GM18867 (cell line): ENCODE measurements around the gene PPM1N.

Experiments
- ATAC-seq: cut with Tn5 transposase; IDR thresholded peaks from one replicate; pipeline ENCODE4 v1.9.1; 2021; ENCODE audit warnings: mild to moderate bottlenecking, moderate library complexity; ENCODE audit not compliant: unreplicated experiment

PPM1N gene

DNA sequence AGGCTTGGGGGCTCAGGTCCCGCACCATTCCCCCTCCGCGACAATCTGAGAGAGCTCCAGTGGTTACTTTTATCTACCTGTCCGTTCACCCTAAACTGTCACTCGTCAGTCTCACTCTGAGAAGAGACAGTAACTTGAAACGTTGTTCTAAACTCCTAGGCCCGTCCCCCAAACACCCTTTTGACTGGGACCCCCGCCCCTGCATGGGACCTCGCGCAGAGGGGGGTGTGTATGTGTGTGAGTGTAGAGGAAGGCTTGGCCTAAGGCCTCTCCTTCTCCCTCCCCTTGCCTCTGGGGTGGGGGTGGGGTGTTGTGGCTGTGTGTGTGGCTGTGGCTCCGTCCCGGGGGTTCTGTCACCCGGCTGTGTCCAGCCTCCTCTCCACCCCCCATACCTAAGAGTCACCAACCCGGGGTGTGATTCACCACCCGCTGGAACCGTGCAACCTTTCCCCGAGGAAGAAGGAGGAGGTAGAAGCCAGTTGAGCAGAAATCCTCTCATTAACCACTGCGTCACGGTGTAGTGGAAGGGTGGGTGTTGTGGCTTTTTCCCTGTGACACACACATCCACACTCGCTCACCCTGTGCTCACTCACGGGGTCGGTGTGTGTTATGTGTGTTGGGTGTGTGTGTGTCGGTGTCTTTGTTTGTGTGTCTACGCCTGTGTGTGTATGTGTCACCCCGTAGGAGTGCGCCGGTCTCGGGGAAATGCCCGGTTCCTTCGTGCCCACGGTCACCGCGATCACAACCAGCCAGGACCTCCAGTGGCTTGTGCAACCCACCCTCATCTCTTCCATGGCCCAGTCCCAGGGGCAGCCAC, 28.1 kb upstream of the PPM1N start:
- ATAC-seq = no peak

DNA sequence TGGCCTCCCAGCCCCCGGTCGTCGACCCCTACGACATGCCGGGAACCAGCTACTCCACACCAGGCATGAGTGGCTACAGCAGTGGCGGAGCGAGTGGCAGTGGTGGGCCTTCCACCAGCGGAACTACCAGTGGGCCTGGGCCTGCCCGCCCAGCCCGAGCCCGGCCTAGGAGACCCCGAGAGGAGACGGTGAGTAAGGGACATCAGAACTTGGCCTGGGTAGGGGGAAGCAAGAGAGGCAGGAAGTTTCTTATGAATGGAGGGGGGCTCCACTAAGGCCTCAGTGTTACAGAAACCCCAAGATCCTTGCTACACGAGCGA, 27.5 kb upstream of the PPM1N start:
- ATAC-seq = no peak

DNA sequence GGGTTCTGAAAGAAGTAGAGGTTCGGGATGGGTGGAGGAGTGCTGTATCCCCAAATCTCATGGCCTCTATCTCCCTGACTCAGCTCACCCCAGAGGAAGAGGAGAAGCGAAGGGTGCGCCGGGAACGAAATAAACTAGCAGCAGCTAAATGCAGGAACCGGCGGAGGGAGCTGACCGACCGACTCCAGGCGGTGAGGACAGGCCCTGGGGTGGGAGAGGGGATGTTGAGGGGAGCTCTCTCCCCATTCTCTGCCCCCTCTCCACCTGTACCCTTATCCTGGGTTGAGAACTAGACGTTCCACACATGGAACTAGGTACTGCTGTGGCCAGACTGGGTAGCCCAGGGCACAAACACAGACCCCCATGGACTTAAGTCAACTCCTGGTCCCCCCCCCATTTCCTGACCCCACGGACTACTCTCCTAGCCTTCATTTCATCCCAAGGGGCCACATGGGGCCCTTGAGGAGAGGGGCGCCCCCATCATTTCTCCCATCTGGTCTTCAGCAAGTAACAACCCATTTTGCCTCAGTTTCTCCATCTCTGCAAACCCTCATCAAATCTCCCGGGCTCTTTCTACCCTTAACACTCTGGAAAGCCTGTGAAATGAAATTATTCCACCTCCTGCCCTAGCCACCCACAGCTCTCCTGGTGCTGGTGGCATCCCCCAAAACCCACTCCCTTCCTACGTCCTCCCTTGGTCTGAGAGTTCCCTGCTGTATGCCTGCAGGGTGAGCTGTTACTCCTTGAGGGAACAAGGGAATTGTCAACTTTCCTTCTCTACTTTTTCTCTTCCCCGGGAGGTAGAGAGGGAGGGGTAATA, 26.9 kb upstream of the PPM1N start:
- ATAC-seq = no peak

DNA sequence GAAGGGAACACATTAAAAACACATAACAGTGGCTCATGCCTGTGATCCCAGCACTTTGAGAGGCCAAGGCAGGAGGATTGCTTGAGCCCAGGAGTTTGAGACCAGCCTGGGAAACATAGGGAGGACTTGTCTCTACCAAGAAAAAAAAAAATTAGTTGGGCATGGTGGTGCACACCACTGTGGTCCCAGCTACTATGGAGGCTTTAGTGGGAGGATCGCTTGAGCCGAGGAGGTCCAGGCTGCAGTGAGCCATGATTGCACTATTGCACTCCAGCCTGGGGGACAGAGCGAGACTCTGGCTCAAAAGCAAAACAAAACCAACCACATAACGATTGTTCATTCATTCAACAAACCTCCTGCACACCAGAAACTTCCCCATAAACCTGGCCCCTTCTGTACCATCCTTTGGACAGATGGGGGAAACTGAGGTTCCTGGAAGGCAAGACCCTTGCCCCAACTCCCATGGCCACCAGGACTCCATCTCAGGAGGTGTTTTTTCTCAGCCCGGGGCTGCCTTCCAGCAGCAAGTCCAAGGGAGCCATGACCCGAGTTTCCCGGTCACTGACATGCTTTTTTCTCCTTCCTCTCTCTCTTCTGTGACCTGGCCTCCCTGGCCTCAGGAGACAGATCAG, 26.2 kb upstream of the PPM1N start:
- ATAC-seq = no peak

DNA sequence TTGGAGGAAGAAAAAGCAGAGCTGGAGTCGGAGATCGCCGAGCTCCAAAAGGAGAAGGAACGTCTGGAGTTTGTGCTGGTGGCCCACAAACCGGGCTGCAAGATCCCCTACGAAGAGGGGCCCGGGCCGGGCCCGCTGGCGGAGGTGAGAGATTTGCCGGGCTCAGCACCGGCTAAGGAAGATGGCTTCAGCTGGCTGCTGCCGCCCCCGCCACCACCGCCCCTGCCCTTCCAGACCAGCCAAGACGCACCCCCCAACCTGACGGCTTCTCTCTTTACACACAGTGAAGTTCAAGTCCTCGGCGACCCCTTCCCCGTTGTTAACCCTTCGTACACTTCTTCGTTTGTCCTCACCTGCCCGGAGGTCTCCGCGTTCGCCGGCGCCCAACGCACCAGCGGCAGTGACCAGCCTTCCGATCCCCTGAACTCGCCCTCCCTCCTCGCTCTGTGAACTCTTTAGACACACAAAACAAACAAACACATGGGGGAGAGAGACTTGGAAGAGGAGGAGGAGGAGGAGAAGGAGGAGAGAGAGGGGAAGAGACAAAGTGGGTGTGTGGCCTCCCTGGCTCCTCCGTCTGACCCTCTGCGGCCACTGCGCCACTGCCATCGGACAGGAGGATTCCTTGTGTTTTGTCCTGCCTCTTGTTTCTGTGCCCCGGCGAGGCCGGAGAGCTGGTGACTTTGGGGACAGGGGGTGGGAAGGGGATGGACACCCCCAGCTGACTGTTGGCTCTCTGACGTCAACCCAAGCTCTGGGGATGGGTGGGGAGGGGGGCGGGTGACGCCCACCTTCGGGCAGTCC, 25.5 kb upstream of the PPM1N start:
- no peak for ATAC-seq

DNA sequence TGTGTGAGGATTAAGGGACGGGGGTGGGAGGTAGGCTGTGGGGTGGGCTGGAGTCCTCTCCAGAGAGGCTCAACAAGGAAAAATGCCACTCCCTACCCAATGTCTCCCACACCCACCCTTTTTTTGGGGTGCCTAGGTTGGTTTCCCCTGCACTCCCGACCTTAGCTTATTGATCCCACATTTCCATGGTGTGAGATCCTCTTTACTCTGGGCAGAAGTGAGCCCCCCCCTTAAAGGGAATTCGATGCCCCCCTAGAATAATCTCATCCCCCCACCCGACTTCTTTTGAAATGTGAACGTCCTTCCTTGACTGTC, 24.9 kb upstream of the PPM1N start:
- ATAC-seq = no peak

DNA sequence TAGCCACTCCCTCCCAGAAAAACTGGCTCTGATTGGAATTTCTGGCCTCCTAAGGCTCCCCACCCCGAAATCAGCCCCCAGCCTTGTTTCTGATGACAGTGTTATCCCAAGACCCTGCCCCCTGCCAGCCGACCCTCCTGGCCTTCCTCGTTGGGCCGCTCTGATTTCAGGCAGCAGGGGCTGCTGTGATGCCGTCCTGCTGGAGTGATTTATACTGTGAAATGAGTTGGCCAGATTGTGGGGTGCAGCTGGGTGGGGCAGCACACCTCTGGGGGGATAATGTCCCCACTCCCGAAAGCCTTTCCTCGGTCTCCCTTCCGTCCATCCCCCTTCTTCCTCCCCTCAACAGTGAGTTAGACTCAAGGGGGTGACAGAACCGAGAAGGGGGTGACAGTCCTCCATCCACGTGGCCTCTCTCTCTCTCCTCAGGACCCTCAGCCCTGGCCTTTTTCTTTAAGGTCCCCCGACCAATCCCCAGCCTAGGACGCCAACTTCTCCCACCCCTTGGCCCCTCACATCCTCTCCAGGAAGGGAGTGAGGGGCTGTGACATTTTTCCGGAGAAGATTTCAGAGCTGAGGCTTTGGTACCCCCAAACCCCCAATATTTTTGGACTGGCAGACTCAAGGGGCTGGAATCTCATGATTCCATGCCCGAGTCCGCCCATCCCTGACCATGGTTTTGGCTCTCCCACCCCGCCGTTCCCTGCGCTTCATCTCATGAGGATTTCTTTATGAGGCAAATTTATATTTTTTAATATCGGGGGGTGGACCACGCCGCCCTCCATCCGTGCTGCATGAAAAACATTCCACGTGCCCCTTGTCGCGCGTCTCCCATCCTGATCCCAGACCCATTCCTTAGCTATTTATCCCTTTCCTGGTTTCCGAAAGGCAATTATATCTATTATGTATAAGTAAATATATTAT, 24.3 kb upstream of the PPM1N start:
- no peak for ATAC-seq

DNA sequence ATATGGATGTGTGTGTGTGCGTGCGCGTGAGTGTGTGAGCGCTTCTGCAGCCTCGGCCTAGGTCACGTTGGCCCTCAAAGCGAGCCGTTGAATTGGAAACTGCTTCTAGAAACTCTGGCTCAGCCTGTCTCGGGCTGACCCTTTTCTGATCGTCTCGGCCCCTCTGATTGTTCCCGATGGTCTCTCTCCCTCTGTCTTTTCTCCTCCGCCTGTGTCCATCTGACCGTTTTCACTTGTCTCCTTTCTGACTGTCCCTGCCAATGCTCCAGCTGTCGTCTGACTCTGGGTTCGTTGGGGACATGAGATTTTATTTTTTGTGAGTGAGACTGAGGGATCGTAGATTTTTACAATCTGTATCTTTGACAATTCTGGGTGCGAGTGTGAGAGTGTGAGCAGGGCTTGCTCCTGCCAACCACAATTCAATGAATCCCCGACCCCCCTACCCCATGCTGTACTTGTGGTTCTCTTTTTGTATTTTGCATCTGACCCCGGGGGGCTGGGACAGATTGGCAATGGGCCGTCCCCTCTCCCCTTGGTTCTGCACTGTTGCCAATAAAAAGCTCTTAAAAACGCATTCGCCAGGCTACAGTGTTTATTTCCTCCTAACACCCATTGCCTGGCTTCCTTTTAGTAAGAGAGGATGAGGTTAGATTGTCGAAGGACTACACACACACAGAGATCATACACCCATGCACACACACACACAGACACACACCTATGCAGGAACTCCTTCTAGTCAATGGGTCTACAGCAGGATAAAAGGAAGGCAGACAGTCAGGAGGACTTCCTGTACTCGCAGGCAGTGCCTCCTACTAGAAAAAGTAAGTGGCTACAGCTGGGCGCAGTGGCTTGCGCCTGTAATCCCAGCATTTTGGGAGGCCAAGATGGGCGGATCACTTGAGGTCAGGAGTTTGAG, 23.4 kb upstream of the PPM1N start:
- no peak for ATAC-seq

DNA sequence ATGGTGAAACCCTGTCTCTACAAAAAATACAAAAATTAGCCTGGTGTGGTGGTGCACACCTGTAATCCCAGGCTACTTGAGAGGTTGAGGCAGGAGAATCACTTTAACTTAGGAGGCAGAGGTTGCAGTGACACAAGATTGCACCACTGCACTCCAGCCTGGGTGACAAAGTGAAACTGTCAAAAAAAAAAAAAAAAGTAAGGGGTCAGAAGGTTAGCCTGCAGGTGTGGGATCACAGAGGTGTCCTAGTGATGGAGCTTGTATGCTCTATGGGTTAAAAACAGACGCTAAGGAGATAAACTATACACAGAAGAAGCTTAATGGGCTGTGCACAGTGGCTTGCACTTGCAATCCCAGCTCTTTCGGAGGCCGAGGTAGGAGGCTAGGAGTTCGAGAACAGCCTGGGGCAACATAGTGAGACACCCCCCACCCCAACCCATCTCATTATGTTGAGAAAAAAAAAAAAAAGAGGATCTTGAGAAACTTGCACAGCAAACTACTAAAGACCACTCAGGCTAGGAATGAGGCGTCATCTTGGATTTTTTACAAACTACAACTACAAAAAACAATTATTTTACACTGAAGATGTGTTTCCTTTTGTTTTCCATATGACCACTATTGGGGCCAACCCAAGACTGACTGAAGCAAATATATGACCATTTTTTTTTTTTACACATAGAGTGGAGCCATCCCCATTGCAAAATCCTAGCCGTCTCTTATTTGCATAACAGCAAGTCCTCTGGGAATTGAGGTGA, 22.5 kb upstream of the PPM1N start:
- no peak for ATAC-seq

DNA sequence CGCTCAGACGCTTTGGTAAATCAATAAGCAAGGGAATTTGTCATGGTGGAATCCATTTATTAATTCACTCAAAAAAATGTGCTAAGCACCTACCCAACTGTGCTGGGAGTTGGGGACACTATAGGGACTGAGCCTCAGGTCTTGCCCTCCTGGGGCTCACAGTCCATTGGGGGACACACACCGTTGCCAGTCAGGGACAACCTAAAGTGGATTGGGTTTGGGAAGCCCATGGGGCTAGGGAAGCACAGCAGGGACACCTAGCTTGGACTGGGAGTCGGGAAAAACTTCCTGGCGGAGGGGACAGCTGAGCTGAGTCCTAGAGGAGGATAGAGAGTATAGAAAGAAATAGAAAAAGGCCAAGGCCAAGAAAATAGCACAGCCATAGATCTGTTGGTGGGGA, 21.9 kb upstream of the PPM1N start:
- ATAC-seq = no peak

DNA sequence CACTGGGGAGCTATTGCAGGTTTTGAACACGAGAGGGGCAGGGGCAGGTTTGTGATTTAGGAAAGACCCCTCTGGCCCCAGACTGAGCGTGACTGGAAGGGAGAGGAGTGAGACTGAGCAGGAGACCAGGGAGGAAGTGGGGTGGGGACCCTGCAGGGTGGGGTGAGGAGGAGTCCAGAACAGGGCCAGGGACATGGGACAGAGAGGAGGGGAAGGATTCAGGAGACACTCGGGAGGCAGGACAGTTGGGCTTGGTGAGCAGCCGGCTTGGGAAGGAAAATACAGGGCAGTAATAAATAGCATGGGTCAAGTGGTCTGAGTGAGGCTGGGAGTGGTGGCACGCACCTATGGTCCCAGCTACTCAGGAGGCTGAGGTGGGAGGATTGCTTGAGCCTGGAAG, 21.1 kb upstream of the PPM1N start:
- ATAC-seq = no peak

DNA sequence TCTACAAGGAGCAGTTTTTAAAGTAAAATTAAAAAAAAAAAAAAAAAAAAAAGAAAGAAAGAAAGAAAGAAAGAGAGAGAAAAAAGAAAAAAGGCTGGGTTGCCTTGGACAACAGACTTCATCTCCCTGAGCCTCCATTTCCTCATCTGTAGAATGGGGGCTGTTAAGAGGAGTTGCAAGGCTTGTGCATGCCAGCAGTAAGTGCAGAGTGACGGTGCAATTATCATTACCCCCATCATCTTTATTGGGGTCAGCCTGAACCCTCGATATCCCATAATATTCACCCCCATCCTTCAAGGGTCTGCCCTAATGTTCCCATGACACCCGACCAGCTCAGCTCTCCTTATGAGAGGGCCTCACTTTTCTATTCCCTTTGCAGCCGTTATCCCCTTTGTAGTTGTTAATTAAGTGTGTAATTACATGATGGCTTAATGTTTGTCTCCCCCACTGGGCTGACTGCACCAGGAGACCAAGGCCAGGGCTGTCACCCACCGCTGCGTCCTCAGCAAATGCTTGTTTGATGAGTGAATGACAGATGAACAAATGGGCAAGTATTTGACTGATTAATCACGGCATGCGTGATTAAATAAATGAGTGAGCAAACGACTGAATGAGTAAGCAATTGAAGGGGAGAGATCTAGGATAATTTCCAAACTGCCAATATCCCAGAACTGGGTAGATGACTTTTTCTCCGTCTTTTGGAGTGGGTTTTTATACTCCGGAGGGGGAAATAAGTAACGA, 20.4 kb upstream of the PPM1N start:
- ATAC-seq = no peak

DNA sequence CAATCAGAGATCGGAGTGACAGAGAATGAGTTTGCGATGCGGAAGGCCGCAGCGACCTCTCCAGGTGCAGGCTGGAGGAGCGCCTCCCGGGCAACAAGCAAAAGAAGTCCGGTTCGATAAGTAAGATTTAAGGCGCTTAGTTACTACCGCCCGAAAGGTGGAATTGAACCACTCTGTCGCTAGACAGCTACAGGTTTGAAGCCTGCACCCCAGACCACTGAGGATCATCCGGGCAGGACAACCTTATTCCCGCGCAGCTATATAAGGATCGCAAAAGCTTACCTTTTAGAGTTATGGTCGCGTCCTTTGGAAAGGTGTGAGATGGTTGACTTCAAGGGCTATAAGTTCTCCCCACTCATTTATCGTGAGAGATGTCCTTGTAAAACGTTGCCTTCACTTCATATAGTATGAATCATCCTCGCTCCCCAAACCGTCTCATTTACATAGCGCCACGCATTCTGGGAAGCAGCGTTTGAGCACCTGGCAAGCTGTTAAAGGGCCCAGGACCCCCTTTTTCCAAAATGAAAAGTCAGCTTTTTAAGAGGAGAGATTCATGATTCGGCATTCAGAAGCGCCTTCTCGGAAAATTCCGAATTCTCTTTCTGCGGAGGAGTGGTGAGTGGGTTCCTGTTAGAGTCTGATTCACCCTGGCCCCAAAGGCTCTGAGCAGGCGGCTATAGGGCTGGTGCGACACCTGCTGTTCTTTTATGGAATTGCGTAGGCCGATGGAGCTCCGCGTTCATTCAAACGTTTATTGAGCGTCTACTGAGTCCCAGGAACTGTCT, 19.6 kb upstream of the PPM1N start:
- peak; percentile 71 for ATAC-seq

DNA sequence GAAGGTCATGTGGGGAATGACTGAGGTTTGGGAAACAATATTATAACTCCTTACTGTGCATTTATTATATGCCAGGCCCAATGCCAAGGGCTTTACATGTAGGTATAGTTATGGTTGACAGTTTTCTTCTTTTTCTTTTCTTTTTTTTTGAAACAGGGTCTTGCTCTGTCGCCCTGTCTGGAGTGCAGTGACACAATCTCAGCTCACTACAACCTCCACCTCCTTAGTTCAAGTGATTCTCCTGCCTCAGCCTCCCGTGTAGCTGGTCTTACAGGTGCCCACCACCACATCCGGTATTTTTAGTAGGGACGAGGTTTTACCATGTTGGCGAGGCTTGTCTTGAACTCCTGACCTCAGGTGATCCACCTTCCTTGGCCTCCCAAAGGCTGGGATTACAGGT, 15.2 kb upstream of the PPM1N start:
- ATAC-seq = no peak

DNA sequence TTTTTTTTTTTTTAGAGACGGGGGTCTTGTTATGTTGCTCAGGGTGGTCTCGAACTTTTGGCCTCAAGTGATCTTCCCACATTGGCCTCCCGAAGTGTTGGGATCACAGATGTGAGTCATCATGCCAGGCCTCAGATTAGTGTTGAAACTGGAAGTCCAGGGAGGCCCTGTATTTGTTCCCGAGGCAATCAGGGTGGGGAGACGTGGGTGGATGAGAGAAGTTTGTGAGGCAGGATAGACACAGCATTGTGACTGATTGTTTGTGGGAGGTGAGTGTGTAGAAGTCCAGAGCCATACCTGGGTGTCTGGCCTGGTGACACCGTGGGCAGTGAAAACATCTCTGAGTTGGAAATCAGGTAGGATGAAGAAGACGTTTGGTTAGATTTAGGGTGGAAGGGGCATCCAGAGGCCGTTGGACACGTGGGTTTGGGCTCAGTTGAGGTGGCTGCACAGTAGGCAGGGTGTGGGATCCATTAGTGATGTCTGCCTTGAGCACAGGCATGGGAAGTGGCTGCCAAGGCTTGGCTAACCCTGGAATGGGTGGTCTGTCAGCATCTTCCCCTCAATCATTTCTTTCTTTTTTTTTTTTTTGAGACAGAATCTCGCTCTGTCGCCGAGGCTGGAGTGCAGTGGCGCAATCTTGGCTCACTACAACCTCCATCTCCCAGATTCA, 13.8 kb upstream of the PPM1N start:
- no peak for ATAC-seq

DNA sequence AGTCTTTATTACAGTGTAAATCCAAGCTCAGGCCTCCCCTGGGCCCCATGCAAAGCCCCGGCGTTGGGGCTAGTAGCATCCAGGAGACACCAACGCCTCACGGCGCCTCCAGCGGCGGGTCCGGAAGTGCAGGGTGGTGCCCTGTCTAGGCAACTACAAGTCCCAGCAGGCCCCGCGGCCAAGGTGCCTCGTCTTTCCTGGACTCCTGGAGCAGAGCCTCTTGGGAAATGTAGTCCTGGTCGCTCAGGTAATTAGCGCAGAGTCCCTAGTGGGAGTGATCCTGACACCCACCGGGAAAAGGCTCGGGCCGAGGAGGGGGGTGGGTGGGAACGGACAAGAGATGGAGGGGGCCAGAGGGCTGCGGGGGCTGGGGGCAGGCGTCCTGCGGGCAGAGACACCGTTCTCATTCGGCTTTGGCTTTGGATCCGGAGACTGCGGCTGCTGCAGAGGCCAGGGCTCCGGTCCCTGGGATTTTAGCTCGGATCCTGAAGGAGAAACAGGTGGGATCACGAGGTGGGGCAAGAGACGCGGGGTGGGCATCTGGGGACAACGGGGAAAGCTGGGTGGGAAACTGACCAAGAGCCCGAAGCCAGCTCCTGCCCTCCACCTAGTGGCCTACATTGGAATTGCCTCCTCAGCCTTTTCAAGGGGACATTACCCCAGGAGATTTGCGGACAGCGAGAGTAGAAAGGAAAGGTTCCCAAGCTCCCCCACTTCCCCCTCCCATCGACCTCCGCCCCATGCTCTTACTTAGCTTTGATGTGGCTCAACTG, 12.8 kb upstream of the PPM1N start:
- peak; percentile 88 for ATAC-seq
